Islet precursor cell (in vitro differentiated cells): ENCODE results near the gene ADAMTS15.

Source experiments
- DNase-seq: peaks from one replicate; pipeline ENCODE4 v3.0.0-alpha.2; 2018

The ADAMTS15 gene

DNA sequence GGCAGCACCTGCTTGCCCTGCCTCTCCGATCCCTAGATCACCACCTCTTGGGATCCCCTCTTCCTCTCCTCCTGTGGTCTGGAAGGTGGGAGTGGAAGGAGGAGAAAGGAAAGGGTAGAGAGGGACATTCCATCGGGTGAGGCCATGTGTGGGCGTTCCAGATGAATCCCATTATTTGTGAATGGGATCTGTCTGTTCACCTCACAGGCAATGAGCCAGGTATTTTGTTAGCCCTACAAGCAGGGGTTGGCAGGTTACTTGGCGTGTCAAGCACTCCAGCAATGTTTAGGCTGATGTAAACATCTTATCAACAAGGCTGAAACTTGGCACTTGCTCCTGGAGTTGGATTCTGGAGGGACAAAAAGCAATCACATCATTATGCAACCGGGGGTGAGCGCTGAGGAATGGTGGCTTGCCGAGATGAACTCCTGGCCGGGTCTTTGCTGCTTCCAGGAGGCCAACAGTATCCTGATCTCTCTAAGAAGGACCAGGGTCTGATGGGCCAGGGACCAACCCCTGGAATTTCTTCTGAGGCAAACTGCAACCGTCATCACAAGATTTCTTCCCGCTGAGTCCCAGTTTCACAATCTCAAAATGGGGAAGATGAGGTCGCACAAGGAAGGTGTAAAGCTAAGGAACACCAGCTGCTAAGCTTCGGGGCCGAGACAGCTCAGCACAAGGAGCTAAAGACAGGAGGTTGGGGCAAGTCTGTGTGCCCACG is 27.8 kb upstream of the ADAMTS15 start:
- no peak for DNase-seq

DNA sequence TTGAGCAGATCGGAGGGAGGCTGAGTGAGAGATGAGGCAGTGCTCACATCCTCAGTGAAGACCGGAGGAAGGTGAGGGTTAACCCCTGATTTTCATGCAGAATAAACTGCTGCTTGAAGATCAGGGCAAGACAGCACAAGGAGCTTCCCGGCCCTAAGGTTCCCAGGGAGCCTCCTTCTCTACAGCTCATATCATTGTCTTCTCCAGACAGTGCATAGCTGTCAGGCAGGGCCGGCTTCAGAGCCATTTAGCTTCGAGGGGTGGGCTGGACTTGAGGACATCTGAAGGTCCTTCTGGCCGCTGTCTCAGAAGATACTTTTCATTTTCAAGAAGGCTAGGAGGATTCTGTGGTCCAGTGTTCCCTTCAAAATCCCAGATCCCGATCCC is 27.3 kb upstream of the ADAMTS15 start:
- no peak for DNase-seq

DNA sequence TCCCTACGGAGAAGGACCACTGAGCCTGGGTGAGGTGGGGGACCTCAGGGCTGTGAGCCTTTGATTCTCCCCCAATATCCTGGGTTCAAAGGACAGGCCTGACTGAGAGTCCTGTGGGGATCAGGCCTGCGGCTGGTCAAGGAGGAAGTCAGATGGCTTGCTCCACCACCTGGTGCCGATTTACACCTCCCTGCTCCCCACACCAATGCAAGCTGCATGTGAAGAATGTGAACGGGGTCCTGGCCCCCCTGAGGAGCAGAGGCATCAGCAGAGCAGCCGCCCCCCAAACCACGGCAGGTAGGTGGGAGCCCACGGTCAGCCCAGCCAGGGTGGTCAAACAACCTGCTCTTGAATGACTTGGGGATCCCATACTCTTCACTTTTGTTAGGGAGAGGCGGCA is 26.7 kb upstream of the ADAMTS15 start:
- DNase-seq = no peak

DNA sequence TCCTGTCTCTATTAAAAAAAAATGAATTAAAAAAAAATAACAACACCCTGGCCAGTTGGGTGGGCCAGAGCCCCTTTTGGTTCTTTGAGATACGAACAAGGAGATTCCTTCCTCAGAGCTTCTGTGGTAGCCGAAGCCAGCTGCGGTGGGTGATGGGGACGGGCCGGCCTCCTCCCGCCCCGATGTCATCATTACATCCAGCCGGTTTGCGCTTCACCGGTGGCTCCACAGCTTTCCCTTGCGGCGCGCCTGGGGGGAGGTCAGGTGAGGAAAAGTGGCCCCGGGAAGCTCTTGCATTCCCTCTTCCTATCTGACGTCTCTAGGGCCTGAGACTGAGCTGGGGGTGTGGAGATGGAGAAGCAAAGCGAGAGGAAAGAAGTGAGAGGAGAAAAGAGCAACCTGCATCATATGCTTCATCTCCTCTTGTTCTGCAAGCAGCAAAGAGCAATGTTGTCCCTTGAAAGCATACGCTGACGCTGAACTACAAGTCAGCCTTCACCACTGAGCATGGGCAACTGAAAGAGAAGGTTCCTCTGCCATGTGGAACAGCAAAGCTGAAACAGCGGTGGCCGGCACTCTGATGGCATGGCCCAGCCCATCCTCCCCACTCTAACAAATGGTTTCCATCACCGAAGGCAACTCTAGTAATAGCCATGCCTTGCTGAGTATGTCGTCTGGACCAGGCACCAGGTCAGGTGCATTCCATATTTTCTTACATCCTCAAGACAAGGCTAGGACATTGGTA is 26.0 kb upstream of the ADAMTS15 start:
- no peak for DNase-seq

DNA sequence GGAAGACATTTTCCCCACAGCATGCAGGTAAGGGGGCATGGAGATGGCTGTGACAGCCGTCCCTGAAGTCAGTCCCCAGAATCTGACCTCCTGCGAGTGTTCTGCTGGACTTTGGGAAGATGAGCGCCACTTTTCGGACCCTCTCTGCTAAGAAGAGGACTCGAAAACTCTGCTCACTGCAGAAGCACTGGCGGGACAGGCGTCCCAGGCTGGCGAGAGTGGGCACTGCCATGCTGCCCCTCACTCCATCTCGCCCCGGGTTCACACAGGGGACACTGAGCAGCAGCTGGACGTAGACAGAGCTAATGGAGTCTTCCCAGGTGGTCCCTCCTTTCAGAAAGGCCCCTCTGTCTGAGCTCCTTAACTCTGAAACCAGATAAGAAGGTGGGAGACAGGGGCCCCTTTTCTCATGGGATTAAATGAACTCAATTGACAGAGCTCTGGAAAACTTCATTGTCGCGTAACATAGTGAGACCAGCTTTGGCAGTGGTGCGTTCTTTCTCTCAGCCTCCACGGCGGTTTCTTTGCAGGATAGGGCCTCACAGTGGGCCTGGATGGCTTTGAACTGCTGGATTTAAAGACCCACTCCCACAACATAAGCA is 24.8 kb upstream of the ADAMTS15 start:
- DNase-seq = no peak

DNA sequence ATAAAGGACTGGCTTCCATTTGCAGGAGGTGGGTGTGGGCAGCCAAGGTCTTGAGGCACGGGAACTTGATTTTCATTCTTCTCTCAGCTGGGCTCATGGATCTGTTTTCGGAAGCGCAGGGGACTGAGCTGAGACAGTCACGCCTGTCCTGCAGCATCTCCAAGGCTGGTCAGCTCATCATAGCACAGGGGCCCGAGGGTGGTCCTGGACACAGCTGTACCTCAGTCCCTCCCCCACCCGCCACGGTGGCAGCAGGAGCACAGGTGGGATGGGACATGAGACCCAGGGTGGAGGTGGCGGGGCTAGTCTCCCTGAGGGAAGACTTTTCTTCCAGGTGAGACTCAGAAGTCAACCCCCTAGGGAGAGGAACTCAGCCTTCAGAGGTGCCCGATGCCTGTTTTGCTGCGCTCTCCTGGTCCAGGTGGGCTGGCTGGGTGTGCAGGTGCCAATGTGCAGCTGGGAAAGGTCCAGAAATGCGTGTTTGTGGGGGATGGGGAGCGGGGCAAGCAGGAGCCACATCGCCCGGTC is 23.8 kb upstream of the ADAMTS15 start:
- no peak for DNase-seq

DNA sequence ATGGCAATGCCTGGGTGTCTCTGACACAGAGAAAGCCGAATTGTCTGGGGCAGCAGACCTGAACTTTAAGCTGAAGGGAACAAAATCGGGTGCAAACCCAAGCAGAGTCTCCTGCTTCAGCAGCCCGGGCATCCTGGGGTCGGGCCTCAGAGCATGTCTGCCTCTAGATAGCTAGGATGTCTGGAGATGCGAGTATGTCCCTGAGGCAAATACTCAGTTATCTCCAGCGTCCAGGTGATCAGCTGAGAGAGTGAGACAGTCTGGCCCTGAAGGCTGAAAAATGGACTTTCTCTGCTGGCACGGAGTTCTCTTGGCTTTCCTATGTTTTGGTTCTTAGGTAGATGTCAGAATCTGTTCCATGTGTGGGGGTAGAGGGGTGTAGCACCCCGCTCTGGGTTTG is 23.3 kb upstream of the ADAMTS15 start:
- DNase-seq = no peak

DNA sequence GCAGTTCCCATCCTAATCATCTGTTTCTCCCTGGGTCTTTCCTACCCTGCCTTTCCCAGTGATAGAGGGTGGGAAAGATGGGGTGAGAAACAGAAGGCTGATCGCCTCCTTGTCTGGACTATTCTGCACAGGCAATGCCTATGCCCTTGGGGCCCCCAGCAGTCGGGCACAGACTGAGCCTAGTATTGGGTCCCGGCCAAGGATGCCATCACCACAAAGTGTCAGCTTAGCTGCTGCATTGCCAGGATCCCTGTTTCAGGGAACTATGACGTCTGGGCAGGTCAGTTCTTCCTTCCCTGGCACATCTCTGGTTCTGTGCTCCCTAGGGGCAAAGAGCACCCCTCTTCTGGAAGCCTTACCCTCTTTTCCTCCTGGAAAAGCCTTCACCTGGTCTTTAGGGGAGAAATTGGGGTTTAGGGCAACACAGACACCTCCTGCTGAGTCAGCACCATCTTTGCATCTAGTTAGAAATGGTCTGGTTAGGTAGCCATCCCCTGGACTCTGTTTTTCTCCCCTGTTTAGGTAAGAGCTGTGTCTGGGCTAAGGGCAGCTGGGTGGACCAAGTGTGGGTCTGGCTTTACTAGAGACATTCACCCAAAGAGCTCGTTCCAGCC is 22.1 kb upstream of the ADAMTS15 start:
- no peak for DNase-seq

DNA sequence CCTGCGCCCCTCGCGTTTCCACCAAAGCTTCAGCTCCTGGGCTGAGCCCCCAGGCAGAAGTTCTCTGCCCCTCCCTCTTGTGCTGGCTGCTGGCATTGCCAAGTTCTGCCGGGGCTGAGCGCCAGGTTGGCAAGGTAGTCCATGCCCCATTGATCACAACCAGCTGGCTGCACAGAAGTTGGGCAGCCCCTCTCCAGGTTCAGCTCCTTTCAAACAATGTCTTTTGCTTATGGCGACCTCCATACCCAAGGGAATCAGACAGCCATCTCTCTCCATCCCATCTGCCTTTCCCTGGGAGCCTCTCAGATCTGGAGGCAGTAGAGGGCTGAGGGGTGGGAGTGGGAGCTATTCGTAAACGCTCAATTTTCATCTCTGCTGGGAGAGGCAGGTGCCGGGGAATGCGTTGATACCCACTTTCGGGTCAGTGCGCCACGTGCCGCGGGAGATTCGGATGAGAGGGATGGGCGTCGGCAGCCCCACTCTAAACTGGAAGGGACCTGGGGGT is 21.6 kb upstream of the ADAMTS15 start:
- DNase-seq = no peak

DNA sequence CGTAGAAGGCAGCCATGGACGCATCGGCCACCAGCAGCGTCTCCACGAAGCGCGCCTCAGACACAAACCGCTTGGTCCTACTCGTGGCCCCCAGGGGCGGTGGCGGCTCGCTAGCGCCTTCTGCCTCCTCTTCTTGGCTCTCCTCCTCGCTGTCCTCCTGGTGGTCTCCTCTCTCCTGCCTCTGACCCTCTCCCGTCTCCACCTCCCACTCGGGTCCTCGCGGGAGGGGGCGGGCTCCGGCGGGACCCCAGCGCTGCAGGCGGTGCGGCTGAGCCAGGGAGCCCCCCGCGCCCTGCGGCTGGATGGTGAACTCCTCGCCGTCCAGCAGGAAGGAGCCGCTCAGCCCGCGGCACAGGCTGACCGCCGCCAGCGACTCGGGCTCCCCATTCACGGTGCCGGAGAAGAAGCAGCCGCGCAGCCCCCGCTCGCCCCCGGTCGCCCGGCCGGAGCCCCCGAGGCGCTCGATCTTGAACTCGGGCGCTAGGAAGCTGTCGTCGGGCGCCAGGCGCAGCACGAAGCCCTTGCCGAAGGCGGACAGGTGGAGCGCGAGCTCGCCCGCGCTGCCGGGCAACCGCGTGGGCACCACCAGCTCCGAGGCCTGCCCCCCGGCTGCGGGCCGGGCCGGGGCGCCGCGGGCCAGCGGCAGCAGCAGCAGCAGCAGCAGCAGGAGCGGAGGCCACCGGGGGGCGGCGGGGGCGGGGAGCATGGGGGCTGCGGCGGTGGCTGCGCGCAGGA is 20.7 kb upstream of the ADAMTS15 start:
- peak; percentile 71 for DNase-seq

DNA sequence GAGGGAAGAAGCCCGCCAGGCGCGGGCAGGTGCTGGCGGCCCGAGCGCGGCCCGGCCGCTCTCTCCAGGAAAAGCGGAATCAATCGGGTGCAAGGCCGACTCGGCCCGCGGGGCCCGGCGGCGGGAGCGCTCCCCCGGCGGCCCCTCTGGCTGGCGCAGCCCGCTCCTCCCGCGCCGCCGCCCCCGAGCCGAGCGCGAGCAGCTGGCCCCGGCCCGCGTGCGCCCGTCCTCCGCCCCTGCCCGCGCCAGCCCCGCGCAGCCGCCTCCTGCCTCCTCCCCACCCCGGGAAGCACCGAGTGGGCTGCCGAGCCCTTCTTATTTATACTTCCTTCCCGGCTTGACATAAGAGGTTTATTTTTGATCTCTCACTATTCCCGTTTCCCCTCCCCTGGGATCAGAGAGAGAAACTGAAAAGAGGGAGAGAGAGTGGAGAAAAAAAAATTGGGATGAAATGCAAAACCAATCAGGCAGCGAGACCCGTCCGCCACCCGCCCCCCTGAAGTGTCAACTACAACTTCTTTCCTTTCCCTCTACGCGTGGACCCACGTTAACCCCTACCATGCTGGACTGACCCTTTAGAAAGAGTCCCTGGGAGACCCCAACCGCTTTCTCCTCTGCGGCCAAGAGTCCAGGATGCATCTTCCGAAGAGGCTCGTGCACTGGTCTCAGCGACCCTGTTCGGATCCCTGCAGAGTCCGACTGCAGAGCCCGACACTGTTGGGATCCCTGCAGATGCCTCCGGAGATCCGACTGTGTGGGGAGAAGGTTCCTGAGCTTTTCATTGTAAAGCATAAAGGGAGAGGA is 19.9 kb upstream of the ADAMTS15 start, which contains the start of gene ADAMTS8:
Gene ADAMTS8 (minus strand): TSS at position 294 of the 804 bp plus-strand sequence. CDS start 323 bp downstream, outside the sequence.
- DNase-seq = no peak

DNA sequence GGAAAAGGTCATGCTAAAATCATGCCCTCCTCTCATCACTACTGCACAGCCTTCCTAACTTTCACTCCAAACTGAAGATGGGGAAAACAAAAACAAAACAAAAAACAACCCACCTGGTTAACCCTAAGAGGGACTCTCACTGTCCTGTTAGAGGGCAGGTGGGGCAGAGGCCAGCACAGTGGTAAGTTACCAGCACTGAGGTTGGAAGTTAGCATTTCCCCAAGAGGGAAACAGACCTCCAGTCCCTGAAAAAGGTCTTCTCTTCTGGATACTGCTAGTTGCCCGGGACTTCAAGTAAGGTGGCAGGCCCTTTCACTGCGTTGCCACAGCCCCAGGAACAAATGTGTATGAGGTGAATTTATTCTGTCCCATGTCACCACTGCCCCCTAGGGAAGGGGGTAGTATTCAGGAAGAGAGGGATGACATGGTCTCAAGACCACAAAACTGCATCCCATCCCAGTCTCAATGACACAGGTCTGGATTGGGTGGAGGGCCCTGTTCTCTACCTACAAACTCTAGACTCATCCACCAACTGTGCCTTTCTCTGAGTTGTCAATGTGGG is 19.2 kb upstream of the ADAMTS15 start:
- DNase-seq = no peak

DNA sequence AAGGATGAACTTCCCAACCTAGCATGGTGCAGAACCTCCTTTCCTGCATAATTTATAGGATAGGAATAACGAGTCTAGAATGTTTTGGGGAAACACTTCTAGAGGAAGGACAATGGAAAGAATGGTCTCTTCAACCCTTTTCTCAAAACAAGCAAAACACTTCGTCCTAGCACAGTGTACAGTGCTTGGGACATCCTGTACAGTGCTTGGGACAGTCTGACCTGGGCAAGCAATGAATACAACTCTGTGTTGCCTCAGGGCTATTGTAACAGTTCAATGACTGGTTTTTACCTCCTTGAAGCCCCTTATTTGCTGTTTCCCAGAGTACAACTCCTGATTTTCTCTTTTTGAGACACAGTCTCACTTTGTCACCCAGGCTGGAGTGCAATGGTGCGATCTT is 18.5 kb upstream of the ADAMTS15 start:
- DNase-seq = no peak

DNA sequence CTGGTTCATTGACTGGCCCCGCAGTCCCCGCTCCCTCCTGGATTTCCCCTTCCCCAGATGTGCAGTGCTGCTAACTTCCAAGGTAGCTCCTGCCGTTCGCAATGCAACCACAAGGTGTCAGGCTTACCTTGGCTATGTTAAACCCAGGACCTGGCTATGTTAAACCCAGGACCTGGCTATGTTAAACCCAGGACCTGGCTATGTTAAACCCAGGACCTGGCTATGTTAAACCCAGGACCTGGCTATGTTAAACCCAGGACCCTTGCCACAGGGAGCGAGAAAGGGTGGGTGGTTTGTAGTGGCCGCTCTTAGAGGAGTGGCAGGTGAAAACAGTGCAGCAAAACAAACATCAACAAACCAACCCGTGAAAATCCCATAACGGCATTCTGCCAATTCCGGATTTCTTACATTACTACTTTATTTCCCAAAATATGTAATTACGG is 17.1 kb upstream of the ADAMTS15 start:
- peak; percentile 88 for DNase-seq

DNA sequence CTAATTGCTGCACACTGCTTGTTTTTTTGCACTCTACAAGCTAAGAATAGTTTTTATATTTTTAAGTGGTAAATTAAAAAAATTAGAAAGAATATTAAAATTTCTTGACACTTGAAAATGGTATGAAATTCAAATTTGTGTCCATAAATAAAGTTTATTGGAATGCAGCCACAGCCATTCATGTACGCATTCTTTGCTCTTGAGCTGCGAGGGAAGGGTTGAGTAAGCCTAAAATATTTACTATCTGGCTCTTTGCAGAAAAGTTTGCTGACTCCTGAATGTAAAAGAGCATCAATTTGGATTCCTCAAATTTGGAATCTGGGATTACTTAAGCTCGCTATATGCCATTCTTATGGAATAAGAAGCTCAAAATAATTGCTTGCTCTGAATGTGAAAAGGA is 16.6 kb upstream of the ADAMTS15 start:
- DNase-seq = no peak

DNA sequence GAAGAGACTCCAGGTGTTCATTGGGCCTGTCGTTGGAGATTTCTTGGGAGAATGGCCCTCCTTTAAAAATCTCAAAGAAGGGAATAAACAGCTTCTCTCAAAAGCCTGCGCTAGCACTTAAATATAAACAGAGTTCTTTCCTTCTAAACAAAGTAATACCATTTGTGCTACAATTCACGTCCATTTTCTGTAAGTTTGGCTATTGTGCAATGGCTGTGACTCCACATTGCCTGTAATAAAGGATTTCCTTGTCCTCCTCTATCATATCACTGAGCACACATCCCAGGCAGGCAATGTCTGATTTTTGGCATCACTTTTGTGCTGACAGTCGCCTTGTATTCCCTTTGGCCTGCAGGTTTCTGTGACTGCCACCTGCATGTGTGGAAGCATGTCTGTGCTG is 15.1 kb upstream of the ADAMTS15 start:
- no peak for DNase-seq

DNA sequence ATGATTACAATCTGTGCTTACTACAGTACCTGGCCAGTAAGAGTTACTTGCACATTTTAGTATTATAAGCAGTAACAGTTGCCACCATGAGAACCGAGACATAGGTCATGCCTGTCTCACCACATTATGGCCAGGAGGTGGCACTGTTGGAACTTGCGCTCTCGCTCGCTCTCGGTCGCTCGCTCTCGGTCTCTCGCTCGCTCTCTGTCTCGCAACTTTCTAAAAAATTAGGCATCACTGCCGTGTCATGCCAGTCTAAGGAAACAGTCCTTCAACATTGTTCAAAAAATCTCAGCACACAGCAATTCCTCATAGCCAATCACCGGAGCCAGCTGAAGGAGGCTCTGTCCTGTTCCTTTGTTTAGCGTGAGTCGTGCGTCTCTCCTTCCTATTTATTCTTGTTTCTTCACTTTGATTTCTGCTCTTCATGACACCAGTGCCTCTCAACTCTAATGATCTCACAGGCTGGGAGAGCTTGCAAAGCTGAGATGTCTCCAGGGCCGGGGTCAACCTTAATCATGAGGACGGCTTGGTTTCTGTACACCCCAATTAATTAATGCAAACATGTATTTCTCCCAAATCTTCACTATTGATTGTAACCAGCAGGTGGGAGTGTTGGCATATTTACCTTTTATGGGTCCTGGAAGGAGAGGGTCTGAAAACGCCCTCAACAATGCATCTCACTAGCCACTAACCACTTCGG is 13.8 kb upstream of the ADAMTS15 start:
- peak; percentile 86 for DNase-seq

DNA sequence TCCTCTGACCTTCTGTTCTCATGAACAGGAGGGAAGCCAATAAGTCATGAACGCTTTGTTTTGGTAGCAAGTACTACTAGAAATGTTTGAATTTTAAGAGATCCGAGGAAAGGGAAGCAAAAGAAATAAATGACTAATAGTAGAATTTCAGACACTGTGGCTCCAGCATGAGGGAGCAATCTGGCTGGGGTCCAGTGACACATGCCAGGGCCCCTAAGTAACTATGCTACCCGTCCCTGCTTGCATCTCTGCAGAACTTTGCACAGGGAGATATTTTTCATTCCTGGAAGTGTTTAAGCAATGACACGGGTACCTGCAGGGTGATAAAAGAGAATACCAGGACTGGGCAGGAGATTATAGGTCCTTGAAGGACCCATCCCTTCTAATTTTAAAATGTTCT is 12.8 kb upstream of the ADAMTS15 start:
- DNase-seq = no peak

DNA sequence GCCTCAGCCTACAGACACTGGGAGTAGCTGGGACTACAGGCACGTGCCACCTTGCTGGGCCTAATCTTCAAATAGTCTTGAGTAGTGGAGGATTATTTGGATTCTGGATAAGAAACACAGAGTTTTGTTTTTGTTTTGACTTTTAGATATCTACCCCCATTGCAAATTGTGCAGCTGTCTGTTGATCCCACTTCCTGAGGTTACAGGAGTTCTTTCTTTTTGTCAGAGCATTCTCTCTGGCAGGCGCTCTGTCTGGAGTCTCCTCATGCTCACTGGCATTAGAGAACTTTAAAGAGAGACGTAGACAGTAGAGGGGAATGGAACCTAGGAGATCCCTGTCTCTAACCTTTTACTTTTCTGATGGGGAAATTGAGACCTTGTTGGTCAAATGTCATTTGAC is 12.3 kb upstream of the ADAMTS15 start:
- no peak for DNase-seq

DNA sequence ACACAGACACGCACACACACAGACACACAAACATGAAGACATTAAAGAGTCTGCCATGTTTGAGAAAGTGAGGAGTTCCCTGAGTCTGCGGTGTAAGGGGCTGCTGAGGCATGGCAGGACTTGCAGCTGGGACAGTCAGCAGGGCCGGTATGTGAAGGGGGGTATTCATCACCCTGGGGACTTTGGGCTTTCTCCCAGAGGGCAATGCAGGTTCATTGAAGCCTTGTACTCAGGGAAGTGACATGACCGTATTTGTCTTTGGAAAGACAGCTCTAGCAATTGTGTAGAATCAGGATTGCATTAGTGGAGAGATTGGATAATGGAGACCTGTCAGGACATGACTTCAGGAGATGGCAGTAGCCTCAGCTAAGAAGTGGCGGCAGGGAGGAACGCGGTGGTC is 10.6 kb upstream of the ADAMTS15 start:
- no peak for DNase-seq
